Kidney tubule cell (primary cell): ENCODE measurements around the gene P2RY6.
"Not testable (repeated sequence)": the region's sequence is repeated elsewhere in the genome, so short reads cannot be mapped to it uniquely, and the experiment has no call there.

ENCODE experiments used
- DNase-seq: peaks from one replicate; pipeline ENCODE4 v3.0.0-alpha.2; 2018; ENCODE audit warnings: low spot score

The P2RY6 gene

GRCh38 chr11:73271936-73272679 lies at the start of gene P2RY6:
TSS of gene P2RY6 (plus strand) at chr11:73272338. CDS start at chr11:73296519, 24,181 bp downstream.
- peak; percentile 62 for DNase-seq

- DNase-seq, result no peak
Measured at GRCh38 chr11:73223998-73224730, 48.0 kb upstream of the P2RY6 start.

GRCh38 chr11:73225001-73225686 lies 47.0 kb upstream of the P2RY6 start:
- DNase-seq, result peak; percentile 26

- DNase-seq, result no peak
Measured at GRCh38 chr11:73225851-73226250, 46.3 kb upstream of the P2RY6 start.

- no peak for DNase-seq
Measured at GRCh38 chr11:73226297-73227006, 45.7 kb upstream of the P2RY6 start.

GRCh38 chr11:73227571-73228211 lies 44.4 kb upstream of the P2RY6 start:
- peak; percentile 58 for DNase-seq

GRCh38 chr11:73228268-73229134 lies 43.6 kb upstream of the P2RY6 start:
- no peak for DNase-seq

- DNase-seq, result no peak
Measured at GRCh38 chr11:73229321-73229895, 42.7 kb upstream of the P2RY6 start.

GRCh38 chr11:73229896-73230875 lies 42.0 kb upstream of the P2RY6 start:
- DNase-seq, result no peak

GRCh38 chr11:73230931-73231330 lies 41.2 kb upstream of the P2RY6 start:
- DNase-seq, result no peak

- DNase-seq, result not testable (repeated sequence)
Measured at GRCh38 chr11:73232487-73232886, 39.7 kb upstream of the P2RY6 start.

- no peak for DNase-seq
Measured at GRCh38 chr11:73233211-73233610, 38.9 kb upstream of the P2RY6 start.

- no peak for DNase-seq
Measured at GRCh38 chr11:73233692-73234470, 38.3 kb upstream of the P2RY6 start.

GRCh38 chr11:73234471-73235181 lies 37.5 kb upstream of the P2RY6 start:
- DNase-seq, result no peak

- no peak for DNase-seq
Measured at GRCh38 chr11:73235236-73235786, 36.8 kb upstream of the P2RY6 start.

- DNase-seq, result no peak
Measured at GRCh38 chr11:73236205-73236765, 35.9 kb upstream of the P2RY6 start.

GRCh38 chr11:73236854-73237253 lies 35.3 kb upstream of the P2RY6 start:
- peak; percentile 48 for DNase-seq
